Thyroid gland (tissue), 4 donors: ENCODE data around the gene PKNOX2. TPM values are rescaled to one million over a fixed set of nuclear protein-coding genes. Genes with fewer than 3 reads are reported as not detected.

ENCODE experiments used
- DNase-seq, 2 donors: peaks; one replicate each; pipeline ENCODE4 v3.0.0-alpha.2; 2019
- H3K27ac ChIP-seq, 3 donors: fragments of 200-600 bp; sonication (generic); 1 replicate in 2 of 3; 2 replicates in 1 of 3; pipeline ENCODE4 v1.5.1; 2016 to 2019; ENCODE audit warnings: mild to moderate bottlenecking in 1 of 3, moderate library complexity in 1 of 3
- H3K27me3 ChIP-seq: fragments of 200-600 bp; sonication (generic); one replicate; pipeline ENCODE4 v1.5.1; 2019
- H3K36me3 ChIP-seq, 2 donors: fragments of 200-600 bp; sonication (generic); one replicate each; pipeline ENCODE4 v1.5.1; 2016 to 2019
- H3K4me1 ChIP-seq, 2 donors: fragments of 200-600 bp; sonication (generic); one replicate each; pipeline ENCODE4 v1.5.1; 2017 to 2019
- H3K4me3 ChIP-seq, 3 donors: fragments of 200-600 bp; sonication (generic); replicated peaks in 1 of 3; 1 replicate in 2 of 3; 2 replicates in 1 of 3; pipeline ENCODE4 v1.5.1; 2016; ENCODE audit warnings: mild to moderate bottlenecking in 1 of 3
- H3K9me3 ChIP-seq: fragments of 200-600 bp; sonication (generic); one replicate; pipeline ENCODE4 v1.5.1; 2017
- POLR2A ChIP-seq, 2 donors: fragments of 450-650 bp; IDR thresholded peaks; one replicate each; pipeline ENCODE4 v1.6.1; 2017; ENCODE audit warnings: antibody characterized with exemption in 2 of 2, mild to moderate bottlenecking in 2 of 2, moderate library complexity in 1 of 2
- WGBS, 2 donors: methylation state at CpG; one replicate each; pipeline ENCODE4 v1.1.5; 2017; 5-methylcytosine and 5-hydroxymethylcytosine counted together
- intact Hi-C: fragments of 100-400 bp; cut with DNase I; formaldehyde crosslinking; loops from one replicate; pipeline ENCODE4 v1.15.1; 2023
- total RNA-seq, 4 donors: library from RNA; depleted of rRNA; stranded (reverse); fragments of >200 nt; gene quantifications; one replicate each; pipeline ENCODE4 v1.2.3, GENCODE V29; 2016
- TF ChIP-seq, protein P1 (sequence below), 6 experiments: fragments of 200-600 bp in 3 of 6; fragments of 450-650 bp in 3 of 6; sonication (generic) in 3 of 6; IDR thresholded peaks; one replicate each; pipeline ENCODE4 v1.5.1; 2016 to 2019; ENCODE audit warnings: antibody characterized with exemption in 6 of 6, mild to moderate bottlenecking in 2 of 6, inconsistent platforms in 1 of 6, moderate library complexity in 1 of 6

PKNOX2 gene
- total RNA-seq, 4 donors from 2014 or later: 6.3 to 28.0 (median 18.7) TPM

DNA sequence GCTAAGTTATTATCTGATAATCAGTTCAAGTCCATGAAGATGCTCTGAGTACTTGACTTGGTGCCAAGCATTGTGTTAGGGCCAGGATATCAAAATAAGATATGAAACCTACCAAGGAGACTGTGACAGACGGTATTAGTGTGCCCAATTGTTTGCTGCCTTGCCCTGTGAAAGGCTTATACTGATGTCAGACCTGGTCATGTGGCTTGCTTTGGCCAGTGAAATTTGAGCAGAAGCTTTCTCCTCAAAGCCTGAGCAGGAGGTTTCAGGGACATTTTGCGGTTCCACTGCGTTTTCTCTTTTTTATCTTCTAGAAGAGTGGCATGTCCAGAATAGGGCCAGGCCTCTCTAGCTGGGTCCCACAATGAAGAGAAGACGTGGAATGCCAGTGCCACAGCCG lies 15.8 kb upstream of the PKNOX2 start:
- no peaks in the 10 kb centered on the region for H3K4me1 ChIP-seq
- no peaks in the 10 kb centered on the region for H3K9me3 ChIP-seq
- TF ChIP-seq, protein P1, sequence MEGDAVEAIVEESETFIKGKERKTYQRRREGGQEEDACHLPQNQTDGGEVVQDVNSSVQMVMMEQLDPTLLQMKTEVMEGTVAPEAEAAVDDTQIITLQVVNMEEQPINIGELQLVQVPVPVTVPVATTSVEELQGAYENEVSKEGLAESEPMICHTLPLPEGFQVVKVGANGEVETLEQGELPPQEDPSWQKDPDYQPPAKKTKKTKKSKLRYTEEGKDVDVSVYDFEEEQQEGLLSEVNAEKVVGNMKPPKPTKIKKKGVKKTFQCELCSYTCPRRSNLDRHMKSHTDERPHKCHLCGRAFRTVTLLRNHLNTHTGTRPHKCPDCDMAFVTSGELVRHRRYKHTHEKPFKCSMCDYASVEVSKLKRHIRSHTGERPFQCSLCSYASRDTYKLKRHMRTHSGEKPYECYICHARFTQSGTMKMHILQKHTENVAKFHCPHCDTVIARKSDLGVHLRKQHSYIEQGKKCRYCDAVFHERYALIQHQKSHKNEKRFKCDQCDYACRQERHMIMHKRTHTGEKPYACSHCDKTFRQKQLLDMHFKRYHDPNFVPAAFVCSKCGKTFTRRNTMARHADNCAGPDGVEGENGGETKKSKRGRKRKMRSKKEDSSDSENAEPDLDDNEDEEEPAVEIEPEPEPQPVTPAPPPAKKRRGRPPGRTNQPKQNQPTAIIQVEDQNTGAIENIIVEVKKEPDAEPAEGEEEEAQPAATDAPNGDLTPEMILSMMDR (IDR thresholded peaks at IDR 0.05): no peak
- TF ChIP-seq POLR2A (IDR thresholded peaks at IDR 0.05): no peak
- no peak overlapping the region for H3K4me3 ChIP-seq
- intact Hi-C loops: loop anchor here (10.0 kb wide), 1 partner anchor 194 kb away; the partner anchor contains the start of gene CCDC15
- no peak overlapping the region for H3K27ac ChIP-seq
- H3K27me3 ChIP-seq: no peaks in the 10 kb centered on the region
- H3K36me3 ChIP-seq: no peaks in the 10 kb centered on the region
- DNase-seq: no peak
- 86 to 93% methylated on average over 5 of the region's 5 CpGs for WGBS, 2 donors

DNA sequence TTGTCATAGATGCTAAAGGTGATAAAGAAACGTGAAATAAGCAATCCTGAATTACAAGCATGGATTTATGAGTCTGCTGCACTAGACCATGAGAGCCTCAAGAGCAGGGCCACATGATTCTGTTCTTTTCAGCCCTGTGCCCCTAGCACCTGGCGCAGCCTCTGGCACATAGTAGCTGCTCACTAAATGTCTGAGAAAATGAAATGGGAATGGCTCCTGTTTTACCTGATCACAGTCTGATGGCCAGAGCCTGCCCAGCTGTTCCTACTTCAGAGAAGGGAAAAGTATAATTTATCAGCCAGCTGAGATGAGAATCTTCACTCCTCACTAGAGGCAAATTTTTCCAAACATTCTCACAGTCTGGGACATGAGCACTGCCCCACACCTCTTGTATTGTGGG lies 10.7 kb upstream of the PKNOX2 start:
- Histone ChIP-seq H3K27me3 (no peaks in the 10 kb centered on the region), H3K27ac (no peak overlapping the region), H3K4me3 (no peak overlapping the region), H3K4me1 (no peaks in the 10 kb centered on the region), H3K36me3 (no peaks in the 10 kb centered on the region), H3K9me3 (no peaks in the 10 kb centered on the region)
- DNase-seq: no peak
- intact Hi-C loops: no loop called here
- TF ChIP-seq, protein P1 (IDR thresholded peaks at IDR 0.05): no peak
- TF ChIP-seq POLR2A (IDR thresholded peaks at IDR 0.05): no peak
- 92 to 100% methylated on average over 2 of the region's 2 CpGs for WGBS, 2 donors

DNA sequence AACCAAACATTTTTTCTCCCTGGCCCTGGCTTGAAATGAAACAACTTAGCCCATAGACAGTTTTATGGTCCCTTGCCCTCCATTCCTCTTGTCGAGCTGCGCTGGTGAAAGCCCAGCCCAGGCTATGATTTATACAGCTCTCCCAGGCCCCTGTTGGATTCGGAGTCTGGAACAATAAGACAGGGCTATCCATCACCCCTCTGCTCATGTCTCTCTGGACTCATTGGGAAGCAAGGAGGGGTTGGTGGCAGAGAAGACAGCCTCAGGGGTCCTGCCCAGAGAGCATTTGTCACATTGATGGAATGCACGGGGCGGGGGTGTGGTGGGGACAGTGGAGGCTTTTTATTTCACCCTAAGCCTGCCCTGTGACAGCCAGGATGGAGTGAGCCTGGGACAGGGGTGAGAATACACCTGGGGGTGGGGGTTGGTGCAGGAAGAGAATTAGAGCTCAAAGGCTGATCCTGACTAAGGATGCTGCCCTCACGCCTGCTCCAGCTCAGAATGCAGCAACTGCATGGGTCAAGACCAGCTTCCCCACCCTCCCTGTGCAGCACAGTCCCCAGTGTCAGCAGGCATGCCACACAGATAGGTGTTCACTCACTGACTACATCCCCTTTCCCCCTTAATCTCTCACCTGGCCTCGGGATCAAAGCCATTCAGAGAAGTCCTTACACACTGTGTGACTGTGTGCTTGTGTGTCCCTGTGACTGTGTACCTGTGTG lies 10.0 kb upstream of the PKNOX2 start:
- TF ChIP-seq, protein P1 (IDR thresholded peaks at IDR 0.05): no peak
- TF ChIP-seq POLR2A (IDR thresholded peaks at IDR 0.05): no peak
- intact Hi-C loops: no loop called here
- Histone ChIP-seq H3K9me3 (no peaks in the 10 kb centered on the region), H3K4me3 (no peak overlapping the region), H3K27me3 (no peaks in the 10 kb centered on the region), H3K4me1 (no peaks in the 10 kb centered on the region), H3K36me3 (no peaks in the 10 kb centered on the region), H3K27ac (no peak overlapping the region)
- DNase-seq: no peak
- 63 to 69% methylated on average over 7 of the region's 7 CpGs for WGBS, 2 donors

DNA sequence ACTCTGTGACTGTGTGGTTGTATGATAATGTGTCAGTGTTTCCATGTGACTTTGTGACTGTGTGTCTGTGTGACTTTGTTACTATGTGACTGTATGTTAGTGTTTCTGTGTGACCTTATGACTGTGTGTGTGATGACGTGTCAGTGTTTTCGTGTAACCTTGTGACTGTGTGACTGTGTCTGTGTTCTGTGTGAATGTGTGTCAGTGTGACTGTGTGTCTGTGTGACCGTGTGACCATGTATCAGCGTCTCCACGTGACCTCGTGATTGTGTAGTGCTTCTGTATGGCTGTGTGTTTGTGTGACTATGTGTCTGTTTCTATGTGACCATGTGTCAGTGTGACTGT lies 9.5 kb upstream of the PKNOX2 start:
- Histone ChIP-seq H3K27ac (no peak overlapping the region), H3K4me3 (no peak overlapping the region), H3K4me1 (no peaks in the 10 kb centered on the region), H3K27me3 (no peaks in the 10 kb centered on the region), H3K9me3 (no peaks in the 10 kb centered on the region), H3K36me3 (no peaks in the 10 kb centered on the region)
- WGBS, 2 donors: 93 to 98% methylated on average over 6 of the region's 6 CpGs
- TF ChIP-seq, protein P1 (IDR thresholded peaks at IDR 0.05): no peak
- TF ChIP-seq POLR2A (IDR thresholded peaks at IDR 0.05): no peak
- intact Hi-C loops: no loop called here
- no peak for DNase-seq

DNA sequence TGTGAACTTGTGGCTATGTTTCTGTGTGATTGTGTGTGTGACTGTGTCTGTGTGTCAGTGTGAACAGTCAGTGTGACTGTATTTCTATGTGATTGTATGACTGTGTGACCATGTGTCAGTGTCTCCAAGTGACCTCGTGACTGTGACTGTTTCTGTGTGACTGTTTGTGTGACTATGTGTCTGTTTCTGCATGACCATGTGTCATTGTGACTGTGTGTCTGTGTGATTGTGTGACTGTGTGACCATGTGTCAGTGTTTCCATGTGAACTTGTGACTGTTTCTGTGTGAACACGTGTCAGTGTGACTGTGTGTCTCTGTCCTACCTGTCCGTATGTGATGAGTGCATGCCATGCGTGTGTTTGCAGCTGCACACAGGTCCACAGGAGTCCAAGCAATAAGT lies 8.8 kb upstream of the PKNOX2 start:
- intact Hi-C loops: no loop called here
- no peaks in the 10 kb centered on the region for H3K4me1 ChIP-seq
- H3K4me3 ChIP-seq: no peak overlapping the region
- no peaks in the 10 kb centered on the region for H3K9me3 ChIP-seq
- H3K27me3 ChIP-seq: no peaks in the 10 kb centered on the region
- H3K27ac ChIP-seq: no peak overlapping the region
- 87 to 89% methylated on average over 4 of the region's 4 CpGs for WGBS, 2 donors
- TF ChIP-seq POLR2A (IDR thresholded peaks at IDR 0.05): no peak
- TF ChIP-seq, protein P1 (IDR thresholded peaks at IDR 0.05): no peak
- no peak for DNase-seq
- H3K36me3 ChIP-seq: no peaks in the 10 kb centered on the region
